GM18858 (cell line): Measurements from ENCODE around the gene DDI2.
"Not testable (repeated sequence)": the region's sequence is repeated elsewhere in the genome, so short reads cannot be mapped to it uniquely, and the experiment has no call there.

Experiments used
- ATAC-seq: cut with Tn5 transposase; IDR thresholded peaks from one replicate; pipeline ENCODE4 v1.9.1; 2021; ENCODE audit not compliant: unreplicated experiment

The DDI2 gene

GRCh38 chr1:15636436-15636835 lies 19.2 kb downstream of the DDI2 start:
- ATAC-seq = no peak

GRCh38 chr1:15637826-15638225 lies 20.6 kb downstream of the DDI2 start:
- no peak for ATAC-seq

GRCh38 chr1:15639262-15639661 lies 22.0 kb downstream of the DDI2 start:
- no peak for ATAC-seq

DNA sequence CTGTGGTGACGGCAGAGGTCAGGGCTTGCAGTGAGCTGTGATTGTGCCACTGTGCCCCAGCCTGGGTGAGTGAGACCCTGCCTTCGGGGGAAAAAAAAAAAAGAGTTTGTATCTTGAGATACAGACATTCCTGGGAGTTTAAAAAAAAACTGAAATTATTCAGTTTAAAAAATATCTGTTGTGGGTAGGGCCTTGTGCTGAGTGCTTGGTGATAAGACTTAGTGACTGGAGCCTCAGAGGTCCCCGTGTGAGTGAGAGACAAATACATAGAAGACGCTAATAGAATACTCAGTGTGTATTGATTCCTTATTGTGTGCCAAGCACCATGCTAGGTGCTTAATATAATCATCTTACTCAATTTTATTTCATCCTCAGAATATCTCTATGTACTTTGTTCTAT lies 22.7 kb downstream of the DDI2 start:
- no peak for ATAC-seq

- ATAC-seq = no peak
Observed at GRCh38 chr1:15640667-15641066, 23.4 kb downstream of the DDI2 start.

DNA sequence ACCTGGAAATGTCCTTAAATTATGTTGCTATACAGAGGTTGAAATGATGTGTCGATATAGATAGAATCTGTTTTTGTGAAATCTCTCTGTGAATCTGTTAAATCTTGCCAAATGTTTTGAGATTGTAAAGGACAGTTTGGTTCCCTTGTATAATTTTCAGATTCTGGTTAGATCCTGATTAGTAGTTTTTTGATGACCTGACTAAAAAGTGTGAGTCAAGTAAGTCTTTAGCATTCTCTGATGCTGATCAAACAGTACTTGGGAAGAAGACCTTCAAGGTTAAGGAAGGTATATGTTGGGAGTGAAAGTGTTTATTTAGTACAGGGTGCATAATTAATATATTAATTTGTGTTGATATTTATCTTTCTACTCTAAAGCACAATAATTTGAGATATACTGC lies 32.7 kb downstream of the DDI2 start:
- no peak for ATAC-seq

- no peak for ATAC-seq
Observed at GRCh38 chr1:15650433-15650832, 33.2 kb downstream of the DDI2 start.

- not testable (repeated sequence) for ATAC-seq
Observed at GRCh38 chr1:15652130-15652529, 34.9 kb downstream of the DDI2 start.

DNA sequence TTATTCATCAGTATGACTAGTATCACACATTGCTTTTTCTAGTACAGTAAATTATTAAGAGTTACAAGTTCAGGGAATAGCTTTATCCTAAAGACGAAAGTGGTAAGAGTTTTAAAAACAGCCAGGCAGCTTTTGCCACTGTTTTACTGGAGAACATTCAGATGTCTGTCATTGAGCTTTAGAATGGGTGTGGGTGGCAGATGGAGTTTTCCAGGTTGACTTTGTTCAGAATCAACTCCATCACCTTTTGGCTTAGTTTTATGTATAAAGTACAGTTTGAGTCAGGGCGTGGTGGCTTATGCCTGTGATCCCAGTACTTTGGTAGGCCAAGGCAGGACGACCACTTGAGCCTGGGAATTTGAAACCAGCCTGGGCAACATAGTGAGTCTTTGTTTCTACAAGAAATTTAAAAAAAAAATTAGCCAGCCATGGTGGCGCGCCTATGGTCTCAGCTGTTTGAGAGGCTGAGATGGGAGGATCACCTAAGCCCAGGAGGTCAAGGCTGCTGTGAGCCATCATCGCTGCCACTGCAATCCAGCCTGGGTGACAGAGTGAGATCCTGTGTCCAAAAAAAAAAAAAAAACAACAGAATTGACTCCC lies 36.9 kb downstream of the DDI2 start:
- no peak for ATAC-seq

GRCh38 chr1:15656464-15656863 lies 39.2 kb downstream of the DDI2 start:
- ATAC-seq = no peak

GRCh38 chr1:15657021-15657420 lies 39.8 kb downstream of the DDI2 start:
- no peak for ATAC-seq

DNA sequence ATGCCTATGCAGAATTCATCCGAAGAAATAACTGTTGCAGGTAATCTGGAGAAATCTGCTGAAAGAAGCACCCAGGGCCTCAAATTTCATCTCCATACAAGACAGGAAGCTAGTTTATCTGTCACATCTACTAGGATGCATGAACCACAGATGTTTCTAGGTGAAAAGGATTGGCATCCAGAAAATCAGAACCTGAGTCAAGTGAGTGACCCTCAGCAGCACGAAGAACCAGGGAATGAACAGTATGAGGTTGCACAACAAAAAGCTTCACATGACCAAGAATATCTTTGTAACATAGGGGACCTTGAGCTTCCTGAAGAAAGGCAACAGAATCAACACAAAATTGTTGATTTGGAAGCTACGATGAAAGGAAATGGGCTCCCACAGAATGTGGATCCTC lies 42.9 kb downstream of the DDI2 start:
- no peak for ATAC-seq

- ATAC-seq = no peak
Observed at GRCh38 chr1:15662477-15662876, 45.2 kb downstream of the DDI2 start.

DNA sequence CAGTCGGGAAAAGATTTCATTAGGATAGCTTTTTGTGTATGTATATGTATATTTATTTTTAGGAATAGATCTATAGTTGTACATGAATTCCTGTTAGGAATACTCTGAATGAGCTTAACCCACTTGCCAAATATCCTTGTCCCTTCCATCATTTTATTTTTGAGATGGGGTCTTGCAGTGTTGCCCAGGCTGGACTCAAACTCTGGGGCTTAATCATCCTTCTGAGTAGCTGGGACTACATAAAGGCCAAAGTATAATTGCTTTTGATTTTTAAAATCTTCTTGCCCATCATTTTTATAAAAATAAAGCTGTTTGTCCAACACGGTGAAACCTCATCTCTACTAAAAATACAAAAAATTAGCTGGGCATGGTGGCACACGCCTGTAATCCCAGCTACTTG lies 46.7 kb downstream of the DDI2 start:
- no peak for ATAC-seq

- ATAC-seq = no peak
Observed at GRCh38 chr1:15667362-15667761, 50.1 kb downstream of the DDI2 start.

GRCh38 chr1:15668089-15668754 lies 51.0 kb downstream of the DDI2 start:
- ATAC-seq = no peak

GRCh38 chr1:15669074-15669473 lies 51.8 kb downstream of the DDI2 start:
- no peak for ATAC-seq

DNA sequence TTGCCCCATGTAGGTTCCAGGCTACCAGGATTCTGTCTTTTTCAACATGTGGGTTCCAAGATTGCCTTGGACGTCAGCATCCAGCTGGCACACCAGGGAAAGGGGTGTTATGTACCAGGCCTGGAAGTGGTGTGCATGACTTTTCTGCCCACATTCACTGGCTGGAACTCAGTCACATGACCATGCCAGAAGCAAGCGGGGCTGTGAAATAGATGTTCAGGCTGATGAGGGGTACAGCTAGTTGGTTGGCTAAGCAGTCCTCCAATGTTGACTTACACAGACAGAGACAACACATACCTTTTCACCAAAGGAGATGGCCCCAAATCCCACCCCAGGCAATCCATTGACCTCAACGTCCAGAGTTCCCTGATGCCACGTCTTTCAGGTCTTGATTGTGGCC lies 52.6 kb downstream of the DDI2 start:
- ATAC-seq = no peak

- ATAC-seq = no peak
Observed at GRCh38 chr1:15671430-15671829, 54.2 kb downstream of the DDI2 start.

DNA sequence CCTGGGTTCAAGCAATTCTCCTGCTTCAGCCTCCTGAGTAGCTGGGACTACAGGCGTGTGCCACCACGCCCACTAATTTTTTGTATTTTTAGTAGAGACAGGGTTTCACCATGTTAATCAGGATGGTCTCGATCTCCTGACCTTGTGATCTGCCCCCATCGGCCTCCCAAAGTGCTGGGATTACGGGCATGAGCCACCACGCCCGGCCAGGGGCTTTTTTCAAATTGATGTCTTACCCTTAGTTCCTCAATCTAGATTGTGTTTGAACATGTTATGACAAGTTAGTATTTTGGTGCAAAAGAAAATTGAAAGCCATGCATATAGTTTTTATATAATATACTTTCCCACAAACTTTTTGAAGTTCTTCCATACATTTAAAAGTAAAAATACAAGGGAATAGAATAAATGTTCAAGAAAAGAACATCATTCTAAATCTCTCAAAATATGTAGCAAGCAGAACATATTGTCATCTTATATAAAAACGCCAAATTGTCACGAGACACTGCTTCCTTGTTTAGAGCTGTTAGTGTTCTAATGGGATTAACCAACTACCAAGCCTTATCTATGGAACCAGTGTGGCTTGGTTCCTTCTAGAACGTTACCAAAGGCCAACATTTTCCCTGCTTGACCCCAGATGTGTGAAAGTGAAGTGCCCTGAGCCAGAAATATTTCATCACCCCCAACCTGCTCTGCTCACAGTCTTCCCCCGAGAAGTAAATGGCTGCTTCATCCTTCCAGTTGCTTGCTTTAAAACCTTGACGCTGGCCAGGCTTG lies 57.3 kb downstream of the DDI2 start:
- ATAC-seq = no peak

GRCh38 chr1:15676010-15676409 lies 58.8 kb downstream of the DDI2 start:
- ATAC-seq = no peak
